LNCAP (cell line): ENCODE data around the gene SUV39H2.

ENCODE experiments used
- TF ChIP-seq, protein P1 (sequence below): fragments of 450-650 bp; IDR thresholded peaks from 2 replicates; pipeline ENCODE4 v1.5.1; 2017; ENCODE audit warnings: mild to moderate bottlenecking

SUV39H2 gene

DNA sequence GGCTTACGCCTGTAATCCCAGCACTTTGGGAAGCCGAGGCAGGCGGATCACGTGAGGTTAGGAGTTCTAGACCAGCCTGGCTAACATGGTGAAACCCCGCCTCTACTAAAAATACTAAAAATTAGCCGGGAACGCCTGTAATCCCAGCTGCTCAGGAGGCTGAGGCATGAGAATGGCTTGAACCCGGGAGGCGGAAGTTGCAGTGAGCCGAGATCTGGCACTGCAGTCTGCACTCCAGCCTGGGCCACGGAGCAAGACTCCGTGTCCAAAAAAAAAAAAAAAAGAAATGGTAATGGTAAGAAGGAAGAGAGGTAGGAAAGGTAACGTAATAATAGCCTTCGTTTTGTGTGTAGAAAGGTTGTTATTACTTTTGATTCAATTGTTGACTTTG lies 39.4 kb upstream of the SUV39H2 start:
- TF ChIP-seq, protein P1, sequence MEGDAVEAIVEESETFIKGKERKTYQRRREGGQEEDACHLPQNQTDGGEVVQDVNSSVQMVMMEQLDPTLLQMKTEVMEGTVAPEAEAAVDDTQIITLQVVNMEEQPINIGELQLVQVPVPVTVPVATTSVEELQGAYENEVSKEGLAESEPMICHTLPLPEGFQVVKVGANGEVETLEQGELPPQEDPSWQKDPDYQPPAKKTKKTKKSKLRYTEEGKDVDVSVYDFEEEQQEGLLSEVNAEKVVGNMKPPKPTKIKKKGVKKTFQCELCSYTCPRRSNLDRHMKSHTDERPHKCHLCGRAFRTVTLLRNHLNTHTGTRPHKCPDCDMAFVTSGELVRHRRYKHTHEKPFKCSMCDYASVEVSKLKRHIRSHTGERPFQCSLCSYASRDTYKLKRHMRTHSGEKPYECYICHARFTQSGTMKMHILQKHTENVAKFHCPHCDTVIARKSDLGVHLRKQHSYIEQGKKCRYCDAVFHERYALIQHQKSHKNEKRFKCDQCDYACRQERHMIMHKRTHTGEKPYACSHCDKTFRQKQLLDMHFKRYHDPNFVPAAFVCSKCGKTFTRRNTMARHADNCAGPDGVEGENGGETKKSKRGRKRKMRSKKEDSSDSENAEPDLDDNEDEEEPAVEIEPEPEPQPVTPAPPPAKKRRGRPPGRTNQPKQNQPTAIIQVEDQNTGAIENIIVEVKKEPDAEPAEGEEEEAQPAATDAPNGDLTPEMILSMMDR: no peak

DNA sequence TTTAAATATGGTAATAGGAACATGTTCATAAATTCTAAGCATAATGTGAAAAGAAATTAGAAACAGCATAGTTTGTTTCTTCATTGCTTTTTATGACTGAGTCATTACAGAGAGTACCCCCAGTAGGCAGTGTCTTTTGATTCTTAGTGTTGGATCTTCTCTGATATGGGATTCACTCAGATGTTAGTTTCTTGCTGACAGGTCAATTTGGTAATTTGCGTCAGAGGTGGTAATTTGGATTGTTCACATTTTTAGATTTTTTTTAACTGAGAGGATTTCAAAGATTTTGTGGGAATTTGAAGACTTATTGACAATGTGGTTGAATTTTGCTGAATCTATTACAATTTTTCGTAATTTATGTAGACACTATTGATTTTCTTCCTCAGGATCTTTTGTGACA lies 38.5 kb upstream of the SUV39H2 start:
- TF ChIP-seq, protein P1: no peak

DNA sequence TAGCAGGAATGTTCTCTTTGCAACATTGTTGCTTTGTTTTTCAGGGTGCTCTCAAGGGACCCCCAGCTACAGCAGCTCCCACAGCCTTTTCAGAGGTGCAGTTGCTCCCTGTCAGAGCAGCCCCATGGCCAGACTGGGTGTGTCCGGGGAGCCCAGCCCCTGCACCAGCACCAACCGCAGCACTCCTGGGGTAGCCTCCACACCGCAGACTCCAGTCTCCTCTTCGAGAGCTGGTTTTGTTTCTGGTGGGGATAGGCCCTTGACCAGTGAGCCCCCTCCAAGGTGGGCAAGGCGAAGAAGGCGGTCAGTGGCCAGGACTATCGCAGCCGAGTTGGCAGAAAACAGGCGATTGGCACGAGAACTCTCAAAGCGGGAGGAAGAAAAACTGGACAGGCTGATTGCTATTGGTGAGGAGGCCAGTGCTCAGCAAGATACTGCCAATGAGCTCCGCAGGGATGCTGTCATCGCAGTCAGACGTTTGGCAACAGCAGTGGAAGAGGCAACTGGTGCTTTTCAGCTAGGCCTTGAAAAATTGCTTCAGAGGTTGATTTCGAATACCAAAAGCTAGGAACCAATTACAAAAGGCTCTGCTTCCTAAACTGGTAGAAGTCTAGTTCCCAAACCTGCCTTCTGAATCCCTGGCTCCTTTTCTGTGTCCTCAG lies 35.2 kb upstream of the SUV39H2 start:
- TF ChIP-seq, protein P1: no peak

DNA sequence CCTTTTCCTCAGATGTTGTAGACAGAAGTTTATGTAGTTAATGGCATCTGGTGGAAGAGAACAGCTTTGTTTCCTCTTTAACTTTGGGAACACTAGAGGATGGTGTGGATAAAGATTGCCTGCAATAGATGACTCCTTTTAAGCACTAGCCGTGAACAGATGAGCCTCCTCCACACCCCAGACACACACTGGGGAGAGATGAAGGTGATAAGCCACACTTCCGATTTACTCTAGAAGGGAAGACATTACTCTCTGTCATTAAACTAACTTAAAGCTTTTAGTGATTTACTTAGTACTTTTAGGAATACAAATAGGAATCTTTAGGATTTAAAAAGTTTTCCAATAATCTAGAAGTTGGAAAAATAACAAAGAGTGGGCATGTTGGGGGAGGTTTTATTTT lies 33.7 kb upstream of the SUV39H2 start:
- TF ChIP-seq, protein P1: no peak

DNA sequence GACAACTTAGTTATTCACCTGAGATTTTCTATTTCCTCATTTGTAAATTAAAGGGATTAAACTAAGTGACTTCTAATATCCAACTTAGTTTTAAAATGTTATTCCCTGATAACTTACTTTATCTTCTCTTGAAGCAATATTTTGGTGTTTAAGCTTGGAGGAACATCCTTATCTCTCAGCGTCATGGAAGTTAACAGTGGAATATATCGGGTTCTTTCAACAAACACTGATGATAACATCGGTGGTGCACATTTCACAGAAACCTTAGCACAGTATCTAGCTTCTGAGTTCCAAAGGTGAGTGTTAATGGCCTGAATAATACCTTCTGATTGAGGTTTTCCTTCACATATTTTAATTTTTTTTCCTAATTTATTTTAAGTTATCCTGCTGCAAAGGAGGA lies 26.4 kb upstream of the SUV39H2 start:
- TF ChIP-seq, protein P1: no peak

DNA sequence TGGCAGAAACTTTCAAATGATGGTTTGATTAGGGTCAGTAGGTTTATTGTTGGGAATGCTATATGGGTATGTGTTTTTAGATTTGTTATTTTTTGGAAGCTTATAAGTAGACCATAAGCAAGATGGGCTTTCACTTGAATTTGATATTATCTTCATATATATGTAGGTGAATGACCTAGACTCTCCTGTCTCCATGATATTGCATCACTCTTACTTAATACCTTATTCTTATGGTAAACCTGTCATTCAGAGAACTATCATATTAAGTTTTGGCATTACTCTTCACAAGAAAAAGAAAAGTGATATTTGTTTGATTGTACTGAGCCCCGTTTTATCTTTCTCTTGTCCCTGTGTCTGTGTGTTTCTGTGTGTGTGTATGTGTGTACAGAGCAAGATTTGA lies 23.2 kb upstream of the SUV39H2 start:
- TF ChIP-seq, protein P1: no peak

DNA sequence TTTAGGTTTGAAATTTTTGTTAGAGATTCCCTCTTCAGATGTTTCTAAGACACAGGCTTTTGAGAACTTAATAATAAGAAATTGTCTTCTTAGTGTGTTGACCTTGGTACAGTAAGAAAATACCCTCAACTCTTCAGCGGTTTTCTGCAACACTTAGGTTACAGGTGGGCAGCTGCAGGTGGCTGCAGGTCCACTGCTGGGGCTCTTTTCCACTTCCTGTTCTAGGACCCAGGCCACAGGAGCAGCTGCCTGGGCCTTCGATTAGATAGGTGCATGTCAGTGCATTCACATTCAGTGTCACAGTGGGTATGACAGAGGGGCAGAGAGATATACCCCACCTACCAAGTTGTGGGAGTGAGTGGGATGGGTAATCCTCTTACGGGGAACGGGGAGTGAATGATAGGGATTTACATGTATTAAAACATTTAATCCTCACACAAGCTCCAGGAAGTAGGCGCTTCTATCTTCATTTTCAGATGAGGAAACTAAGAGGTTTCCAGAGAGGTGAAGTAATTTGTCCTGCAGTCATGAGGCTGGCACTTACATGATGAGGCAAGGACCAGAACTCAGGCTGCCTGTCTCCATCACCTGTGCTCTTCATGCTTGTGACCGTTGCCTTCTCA lies 20.2 kb upstream of the SUV39H2 start:
- TF ChIP-seq, protein P1: no peak
